HEK293 (cell line): ENCODE measurements around the gene SUGP1.

Source experiments
- CTCF ChIA-PET: fragments of 350-600 bp; formaldehyde crosslinking; extraction: SDS; loops from one replicate; lab custom pipeline; 2021; ENCODE audit warnings: antibody characterized with exemption; lab: Yijun Ruan, JAX
- POLR2A ChIA-PET: fragments of 300-600 bp; formaldehyde crosslinking; extraction: SDS; loops from one replicate; lab custom pipeline; 2020; ENCODE audit warnings: antibody characterized with exemption, inconsistent platforms; lab: Yijun Ruan, JAX
- H3K27ac ChIP-seq: fragments of 200-500 bp; sonication (Bioruptor generic); 2 replicates; pipeline ENCODE4 v1.5.1; 2014; ENCODE audit warnings: low read depth, low read length, control low read depth, inconsistent platforms; ENCODE audit errors: extremely low read depth
- H3K36me3 ChIP-seq, 2 experiments: fragments of 200-500 bp in 1 of 2; sonication (Bioruptor generic) in 1 of 2; 1 replicate in 1 of 2; 2 replicates in 1 of 2; pipeline ENCODE4 v1.5.1; 2014 to 2017; ENCODE audit warnings: inconsistent platforms in 2 of 2, low read length in 2 of 2; ENCODE audit not compliant: control insufficient read depth in 2 of 2, insufficient read depth in 1 of 2
- H3K4me1 ChIP-seq: fragments of 200-500 bp; sonication (Bioruptor generic); 2 replicates; pipeline ENCODE4 v1.5.1; 2014; ENCODE audit warnings: mild to moderate bottlenecking, low read length, inconsistent platforms; ENCODE audit not compliant: control insufficient read depth, insufficient read depth
- H3K4me3 ChIP-seq: 2 replicates; pipeline ENCODE4 v1.5.1; 2011; ENCODE audit warnings: low read depth, mild to moderate bottlenecking, control low read depth, low read length, moderate library complexity
- H3K9me3 ChIP-seq: fragments of 200-500 bp; sonication (Bioruptor generic); 2 replicates; pipeline ENCODE4 v1.5.1; 2014; ENCODE audit warnings: low read depth, low read length, inconsistent platforms; ENCODE audit not compliant: control insufficient read depth, insufficient read depth
- BCL11A ChIP-seq: fragments of 450-650 bp; formaldehyde crosslinking; IDR thresholded peaks from 2 replicates; pipeline ENCODE4 v1.5.1; 2016; ENCODE audit warnings: low read depth, missing biosample characterization, missing genetic modification characterization
- KLF17 ChIP-seq: fragments of 450-650 bp; formaldehyde crosslinking; IDR thresholded peaks from 2 replicates; pipeline ENCODE4 v1.5.1; 2016; ENCODE audit warnings: missing biosample characterization, missing genetic modification characterization
- MZF1 ChIP-seq: fragments of 450-650 bp; formaldehyde crosslinking; IDR thresholded peaks from 2 replicates; pipeline ENCODE4 v1.5.1; 2017; ENCODE audit warnings: missing biosample characterization, missing genetic modification characterization, borderline replicate concordance
- SETDB1 ChIP-seq: IDR thresholded peaks from one replicate; pipeline ENCODE4 v1.6.1; 2017; ENCODE audit warnings: mild to moderate bottlenecking, low read length, moderate library complexity, mixed read lengths; ENCODE audit not compliant: insufficient read length
- ZBTB1 ChIP-seq: fragments of 450-650 bp; formaldehyde crosslinking; IDR thresholded peaks from 2 replicates; pipeline ENCODE4 v1.5.1; 2016; ENCODE audit warnings: missing biosample characterization, missing genetic modification characterization
- ZBTB20 ChIP-seq: fragments of 450-650 bp; formaldehyde crosslinking; IDR thresholded peaks from 2 replicates; pipeline ENCODE4 v1.5.1; 2016; ENCODE audit warnings: missing biosample characterization, missing genetic modification characterization
- ZNF132 ChIP-seq: fragments of 450-650 bp; formaldehyde crosslinking; IDR thresholded peaks from 2 replicates; pipeline ENCODE4 v1.5.1; 2017; ENCODE audit warnings: missing biosample characterization, missing genetic modification characterization, borderline replicate concordance
- ZNF202 ChIP-seq: fragments of 450-650 bp; formaldehyde crosslinking; IDR thresholded peaks from 2 replicates; pipeline ENCODE4 v1.5.1; 2016; ENCODE audit warnings: missing biosample characterization, missing genetic modification characterization, borderline replicate concordance
- ZNF366 ChIP-seq: fragments of 450-650 bp; formaldehyde crosslinking; conservative IDR thresholded peaks from 2 replicates; pipeline ENCODE4 v1.5.1; 2016; ENCODE audit warnings: missing biosample characterization, missing genetic modification characterization
- ZNF426 ChIP-seq: fragments of 450-650 bp; formaldehyde crosslinking; IDR thresholded peaks from 2 replicates; pipeline ENCODE4 v1.5.1; 2017; ENCODE audit warnings: missing biosample characterization, missing genetic modification characterization, mild to moderate bottlenecking, inconsistent platforms, moderate library complexity
- ZNF518A ChIP-seq: fragments of 450-650 bp; formaldehyde crosslinking; conservative IDR thresholded peaks from 2 replicates; pipeline ENCODE4 v1.5.1; 2016; ENCODE audit warnings: low read depth, missing biosample characterization, missing genetic modification characterization
- ZNF544 ChIP-seq: fragments of 450-650 bp; formaldehyde crosslinking; IDR thresholded peaks from 2 replicates; pipeline ENCODE4 v1.5.0; 2017; ENCODE audit warnings: missing biosample characterization, missing genetic modification characterization
- ZNF561 ChIP-seq: fragments of 450-650 bp; IDR thresholded peaks from 2 replicates; pipeline ENCODE4 v1.5.1; 2018; ENCODE audit warnings: missing biosample characterization, missing genetic modification characterization, borderline replicate concordance
- ZNF658 ChIP-seq: fragments of 450-650 bp; formaldehyde crosslinking; IDR thresholded peaks from 2 replicates; pipeline ENCODE4; 2016; ENCODE audit warnings: missing biosample characterization, missing genetic modification characterization
- ZNF701 ChIP-seq: fragments of 450-650 bp; formaldehyde crosslinking; IDR thresholded peaks from 2 replicates; pipeline ENCODE4 v1.5.1; 2016; ENCODE audit warnings: missing biosample characterization, missing genetic modification characterization
- ZNF785 ChIP-seq: fragments of 450-650 bp; formaldehyde crosslinking; IDR thresholded peaks from 2 replicates; pipeline ENCODE4 v1.5.1; 2016; ENCODE audit warnings: missing biosample characterization, missing genetic modification characterization
- TF ChIP-seq, protein P1 (sequence below): fragments of 450-650 bp; IDR thresholded peaks from 2 replicates; pipeline ENCODE4 v1.5.1; 2018; ENCODE audit warnings: missing biosample characterization, missing genetic modification characterization
- TF ChIP-seq, protein P2 (sequence below): fragments of 450-650 bp; formaldehyde crosslinking; IDR thresholded peaks from 2 replicates; pipeline ENCODE4 v1.5.1; 2016; ENCODE audit warnings: missing biosample characterization, missing genetic modification characterization

Gene SUGP1

DNA sequence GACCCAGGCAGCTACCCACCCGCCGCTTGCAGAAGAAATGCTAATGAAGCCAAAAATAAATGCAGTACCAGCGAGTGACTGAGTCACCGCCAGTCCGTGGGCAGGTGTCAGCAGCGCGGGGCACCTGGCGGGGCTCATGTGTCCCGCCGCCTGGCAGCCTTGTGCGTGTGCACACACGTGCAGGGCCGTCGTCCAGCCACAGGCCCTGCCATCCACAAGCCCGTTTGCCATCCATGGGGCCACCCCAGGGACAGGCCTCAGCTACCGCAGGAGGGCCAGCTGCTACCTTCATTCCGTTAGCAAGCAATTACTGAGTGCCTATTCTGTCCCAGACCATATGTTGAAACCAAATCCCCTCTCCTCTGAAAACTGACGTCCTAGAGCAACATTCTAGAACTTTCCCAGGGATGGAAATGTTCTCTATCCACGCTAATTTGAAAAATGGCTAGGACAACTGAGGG, 88.0 kb downstream of the SUGP1 start:
- H3K27ac ChIP-seq: no peak overlapping the region
- H3K4me1 ChIP-seq: no peaks in the 10 kb centered on the region
- no peaks in the 10 kb centered on the region for H3K9me3 ChIP-seq
- TF ChIP-seq BCL11A (no peak), ZNF518A (tag by site-specific recombination) (no peak), ZNF426 (tag by site-specific recombination) (no peak), SETDB1 (no peak), ZBTB1 (tag by site-specific recombination) (no peak), MZF1 (tag by site-specific recombination) (no peak), ZNF202 (tag by site-specific recombination) (no peak), ZNF366 (tag by site-specific recombination) (no peak), ZNF561 (no peak), ZNF785 (tag by site-specific recombination) (no peak), ZBTB20 (no peak), ZNF544 (tag by site-specific recombination) (no peak), ZNF701 (tag by site-specific recombination) (no peak), ZNF658 (tag by site-specific recombination) (no peak), ZNF132 (tag by site-specific recombination) (no peak), KLF17 (tag by site-specific recombination) (no peak)
- TF ChIP-seq, protein P1, sequence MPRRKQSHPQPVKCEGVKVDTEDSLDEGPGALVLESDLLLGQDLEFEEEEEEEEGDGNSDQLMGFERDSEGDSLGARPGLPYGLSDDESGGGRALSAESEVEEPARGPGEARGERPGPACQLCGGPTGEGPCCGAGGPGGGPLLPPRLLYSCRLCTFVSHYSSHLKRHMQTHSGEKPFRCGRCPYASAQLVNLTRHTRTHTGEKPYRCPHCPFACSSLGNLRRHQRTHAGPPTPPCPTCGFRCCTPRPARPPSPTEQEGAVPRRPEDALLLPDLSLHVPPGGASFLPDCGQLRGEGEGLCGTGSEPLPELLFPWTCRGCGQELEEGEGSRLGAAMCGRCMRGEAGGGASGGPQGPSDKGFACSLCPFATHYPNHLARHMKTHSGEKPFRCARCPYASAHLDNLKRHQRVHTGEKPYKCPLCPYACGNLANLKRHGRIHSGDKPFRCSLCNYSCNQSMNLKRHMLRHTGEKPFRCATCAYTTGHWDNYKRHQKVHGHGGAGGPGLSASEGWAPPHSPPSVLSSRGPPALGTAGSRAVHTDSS (tag by site-specific recombination): no peak
- TF ChIP-seq, protein P2, sequence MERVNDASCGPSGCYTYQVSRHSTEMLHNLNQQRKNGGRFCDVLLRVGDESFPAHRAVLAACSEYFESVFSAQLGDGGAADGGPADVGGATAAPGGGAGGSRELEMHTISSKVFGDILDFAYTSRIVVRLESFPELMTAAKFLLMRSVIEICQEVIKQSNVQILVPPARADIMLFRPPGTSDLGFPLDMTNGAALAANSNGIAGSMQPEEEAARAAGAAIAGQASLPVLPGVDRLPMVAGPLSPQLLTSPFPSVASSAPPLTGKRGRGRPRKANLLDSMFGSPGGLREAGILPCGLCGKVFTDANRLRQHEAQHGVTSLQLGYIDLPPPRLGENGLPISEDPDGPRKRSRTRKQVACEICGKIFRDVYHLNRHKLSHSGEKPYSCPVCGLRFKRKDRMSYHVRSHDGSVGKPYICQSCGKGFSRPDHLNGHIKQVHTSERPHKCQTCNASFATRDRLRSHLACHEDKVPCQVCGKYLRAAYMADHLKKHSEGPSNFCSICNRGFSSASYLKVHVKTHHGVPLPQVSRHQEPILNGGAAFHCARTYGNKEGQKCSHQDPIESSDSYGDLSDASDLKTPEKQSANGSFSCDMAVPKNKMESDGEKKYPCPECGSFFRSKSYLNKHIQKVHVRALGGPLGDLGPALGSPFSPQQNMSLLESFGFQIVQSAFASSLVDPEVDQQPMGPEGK (tag by site-specific recombination): no peak
- ChIA-PET POLR2A (no interaction called here), CTCF (no interaction called here)
- H3K4me3 ChIP-seq: no peak overlapping the region
- H3K36me3 ChIP-seq: no peaks in the 10 kb centered on the region
